ENCODE data around the gene GLE1. TPM values are rescaled to one million over a fixed set of nuclear protein-coding genes. Genes with fewer than 3 reads are reported as not detected.

The GLE1 gene
- total RNA-seq (2014; rRNA removed; shearing (Covaris generic); ENCODE audit: low replicate concordance), result 26.5 and 32.7 TPM in 2 replicates

DNA sequence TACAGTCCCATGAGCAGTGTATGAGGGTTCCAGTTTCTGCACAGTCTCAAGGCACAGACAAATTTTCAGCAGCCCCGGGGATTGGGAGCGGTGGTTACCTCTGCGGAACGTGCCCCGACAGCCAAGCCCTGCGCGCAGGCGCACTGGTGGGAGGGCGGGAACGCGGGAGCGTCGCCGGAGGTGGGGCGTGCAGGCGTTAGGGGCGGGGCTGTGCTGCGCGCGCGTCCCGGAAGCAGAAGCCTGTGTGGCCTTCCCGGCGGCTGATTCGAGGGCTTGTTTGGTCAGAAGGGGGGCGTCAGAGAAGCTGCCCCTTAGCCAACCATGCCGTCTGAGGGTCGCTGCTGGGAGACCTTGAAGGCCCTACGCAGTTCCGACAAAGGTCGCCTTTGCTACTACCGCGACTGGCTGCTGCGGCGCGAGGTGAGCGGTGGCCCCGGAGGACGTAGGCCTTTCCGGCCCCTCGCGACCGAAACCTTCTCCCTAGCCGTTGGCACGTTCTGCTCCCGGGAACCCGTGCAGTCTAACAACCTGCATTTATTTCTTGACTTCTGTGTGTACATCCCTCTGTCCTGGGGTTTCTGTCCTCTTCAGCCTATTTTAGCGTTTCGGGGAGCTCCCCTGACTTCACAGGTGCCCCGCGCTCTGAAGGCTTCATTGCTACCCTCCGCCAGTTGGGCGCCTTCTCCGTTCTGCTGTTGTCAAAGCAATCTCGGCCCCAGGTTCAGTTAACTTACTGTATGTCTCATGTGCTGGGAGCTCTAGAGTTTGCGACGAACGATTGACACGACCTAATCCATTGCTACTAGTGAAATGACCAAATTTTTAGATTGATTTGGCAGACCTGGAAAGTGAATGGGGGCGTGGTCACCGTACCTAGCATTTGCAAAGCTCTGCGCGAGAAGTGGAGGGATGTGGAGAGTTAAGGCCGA, at the start of gene GLE1:
Gene GLE1 (plus strand): TSS at position 235 of the 929 bp plus-strand sequence. CDS start 87 bp downstream, at position 322.
- DNase-seq, result peak; percentile 98
- Histone ChIP-seq H3K9me2 (replicated peaks; ENCODE audit: insufficient read depth, low read length) (no peaks in the 10 kb centered on the region), H3K27me3 (ENCODE audit: low read length) (no peaks in the 10 kb centered on the region), H3K36me3 (ENCODE audit: insufficient read depth, low read length) (peaks cover 16% of the 10 kb centered on the region), H4K20me1 (ENCODE audit: insufficient read depth, low read depth, low read length) (no peaks in the 10 kb centered on the region), H3K27ac (ENCODE audit: low read length) (peak within 1 kb of the TSS; percentile 68), H3K4me2 (ENCODE audit: low read depth, low read length, poor library complexity, severe bottlenecking) (peak within 1 kb of the TSS; percentile 78), H3K9me3 (ENCODE audit: low read length) (no peaks in the 10 kb centered on the region), H3K4me1 (ENCODE audit: low read length) (peaks cover 24% of the 10 kb centered on the region), H3K79me2 (ENCODE audit: low read length) (peaks cover 33% of the 10 kb centered on the region), H3K9ac (ENCODE audit: low read length) (peak within 1 kb of the TSS; percentile 75), H2AFZ (ENCODE audit: low read length) (peak within 1 kb of the TSS; percentile 35), H3K4me3 (ENCODE audit: low read length) (peak within 1 kb of the TSS; percentile 77)

- Histone ChIP-seq H3K9me3 (ENCODE audit: low read length) (no peaks in the 10 kb centered on the region), H3K9me2 (replicated peaks; ENCODE audit: insufficient read depth, low read length) (no peaks in the 10 kb centered on the region), H3K4me2 (ENCODE audit: low read depth, low read length, poor library complexity, severe bottlenecking) (no peak overlapping the region), H3K36me3 (ENCODE audit: insufficient read depth, low read length) (no peaks in the 10 kb centered on the region), H3K27ac (ENCODE audit: low read length) (no peak overlapping the region), H3K4me1 (ENCODE audit: low read length) (peaks cover 13% of the 10 kb centered on the region), H3K4me3 (ENCODE audit: low read length) (no peak overlapping the region), H3K27me3 (ENCODE audit: low read length) (no peaks in the 10 kb centered on the region), H3K9ac (ENCODE audit: low read length) (no peak overlapping the region), H2AFZ (ENCODE audit: low read length) (no peak overlapping the region), H3K79me2 (ENCODE audit: low read length) (peaks cover 28% of the 10 kb centered on the region), H4K20me1 (ENCODE audit: insufficient read depth, low read depth, low read length) (no peaks in the 10 kb centered on the region)
- DNase-seq, result no peak
These were observed 49.5 kb upstream of the GLE1 start for GRCh38 chr9:128454991-128455390.

- peak within 1 kb of the TSS; percentile 98 for H3K9ac ChIP-seq (ENCODE audit: low read length)
- H3K27me3 ChIP-seq (ENCODE audit: low read length), result no peaks in the 10 kb centered on the region
- DNase-seq, result peak; percentile 100
- H3K4me1 ChIP-seq (ENCODE audit: low read length), result peaks cover 13% of the 10 kb centered on the region
- H4K20me1 ChIP-seq (ENCODE audit: insufficient read depth, low read depth, low read length), result no peaks in the 10 kb centered on the region
- peaks cover 9% of the 10 kb centered on the region; the same call in 1 of the 2 replicates for H3K36me3 ChIP-seq (ENCODE audit: insufficient read depth, low read length)
- H3K27ac ChIP-seq (ENCODE audit: low read length), result peak within 1 kb of the TSS; percentile 87
- H3K79me2 ChIP-seq (ENCODE audit: low read length), result peaks cover 28% of the 10 kb centered on the region
- H3K4me2 ChIP-seq (ENCODE audit: low read depth, low read length, poor library complexity, severe bottlenecking), result peak within 1 kb of the TSS; percentile 94
- H3K9me2 ChIP-seq (replicated peaks; ENCODE audit: insufficient read depth, low read length), result no peaks in the 10 kb centered on the region
- no peaks in the 10 kb centered on the region for H3K9me3 ChIP-seq (ENCODE audit: low read length)
- H2AFZ ChIP-seq (ENCODE audit: low read length), result peak within 1 kb of the TSS; percentile 92
- peak within 1 kb of the TSS; percentile 93 for H3K4me3 ChIP-seq (ENCODE audit: low read length)
These were observed 48.5 kb upstream of the GLE1 start, which contains the start of gene ODF2 for GRCh38 chr9:128455849-128456612. ODF2 (plus strand) TSS chr9:128456006; CDS start chr9:128456092, 86 bp downstream.

GRCh38 chr9:128456613-128457061, 47.9 kb upstream of the GLE1 start:
- Histone ChIP-seq H3K27me3 (ENCODE audit: low read length) (no peaks in the 10 kb centered on the region), H3K36me3 (ENCODE audit: insufficient read depth, low read length) (peaks cover 11% of the 10 kb centered on the region; the same call in 1 of the 2 replicates), H3K4me1 (ENCODE audit: low read length) (peaks cover 13% of the 10 kb centered on the region), H3K9me3 (ENCODE audit: low read length) (no peaks in the 10 kb centered on the region), H4K20me1 (ENCODE audit: insufficient read depth, low read depth, low read length) (no peaks in the 10 kb centered on the region), H3K27ac (ENCODE audit: low read length) (peak overlapping the region; percentile 87), H3K79me2 (ENCODE audit: low read length) (peaks cover 28% of the 10 kb centered on the region), H3K9ac (ENCODE audit: low read length) (peak overlapping the region; percentile 98), H3K4me2 (ENCODE audit: low read depth, low read length, poor library complexity, severe bottlenecking) (peak overlapping the region; percentile 94), H3K4me3 (ENCODE audit: low read length) (peak overlapping the region; percentile 93), H2AFZ (ENCODE audit: low read length) (peak overlapping the region; percentile 92), H3K9me2 (replicated peaks; ENCODE audit: insufficient read depth, low read length) (no peaks in the 10 kb centered on the region)
- DNase-seq, result peak; percentile 89

DNA sequence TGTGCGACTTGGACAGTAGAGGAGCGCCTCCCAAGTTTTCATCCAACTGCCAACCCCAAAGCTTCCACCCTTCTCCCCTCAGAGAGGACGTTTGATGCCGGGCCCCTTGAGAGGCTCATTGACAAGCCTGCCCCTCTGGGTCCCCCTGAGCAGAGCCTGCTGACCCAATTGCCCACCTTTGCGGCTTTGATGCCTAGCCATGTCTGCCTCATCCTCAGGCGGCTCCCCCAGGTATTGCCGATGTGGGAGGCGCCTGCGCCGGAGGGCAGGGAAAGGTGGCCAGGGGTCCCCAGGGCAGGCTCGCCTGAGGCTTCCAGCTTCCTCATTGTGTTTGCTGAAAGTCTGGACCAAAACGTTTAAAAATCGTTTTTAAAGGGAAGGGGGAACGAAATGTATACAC, 47.3 kb upstream of the GLE1 start:
- Histone ChIP-seq H3K36me3 (ENCODE audit: insufficient read depth, low read length) (peaks cover 16% of the 10 kb centered on the region; the same call in 1 of the 2 replicates), H3K9me2 (replicated peaks; ENCODE audit: insufficient read depth, low read length) (no peaks in the 10 kb centered on the region), H2AFZ (ENCODE audit: low read length) (peak overlapping the region; percentile 92; the same call in 1 of the 2 replicates), H3K4me3 (ENCODE audit: low read length) (peak overlapping the region; percentile 93), H3K4me1 (ENCODE audit: low read length) (peaks cover 13% of the 10 kb centered on the region), H3K4me2 (ENCODE audit: low read depth, low read length, poor library complexity, severe bottlenecking) (peak overlapping the region; percentile 94), H3K27ac (ENCODE audit: low read length) (peak overlapping the region; percentile 87), H3K79me2 (ENCODE audit: low read length) (peaks cover 28% of the 10 kb centered on the region), H3K9me3 (ENCODE audit: low read length) (no peaks in the 10 kb centered on the region), H3K27me3 (ENCODE audit: low read length) (no peaks in the 10 kb centered on the region), H4K20me1 (ENCODE audit: insufficient read depth, low read depth, low read length) (no peaks in the 10 kb centered on the region), H3K9ac (ENCODE audit: low read length) (peak overlapping the region; percentile 98)
- DNase-seq, result no peak

DNA sequence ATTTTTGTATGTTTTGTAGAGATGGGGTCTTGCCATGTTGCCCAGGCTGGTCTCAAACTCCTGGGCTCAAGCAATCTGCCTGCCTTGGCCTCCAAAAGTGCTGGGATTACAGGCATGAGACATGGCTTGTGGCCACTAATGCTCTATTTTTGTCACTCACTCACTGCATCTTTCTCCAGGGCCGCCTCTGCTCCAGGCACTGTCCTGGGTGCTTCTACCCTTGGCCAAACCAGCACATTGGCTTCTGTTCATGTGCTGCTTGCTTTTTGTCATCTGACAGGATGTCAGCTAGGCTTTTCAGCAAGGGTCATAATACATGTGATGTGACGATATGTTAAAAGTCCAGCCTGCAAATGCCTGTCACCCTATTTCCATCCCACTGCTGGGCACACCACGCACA, 45.5 kb upstream of the GLE1 start:
- peaks cover 27% of the 10 kb centered on the region for H3K36me3 ChIP-seq (ENCODE audit: insufficient read depth, low read length)

GRCh38 chr9:128469070-128469469, 35.4 kb upstream of the GLE1 start:
- Histone ChIP-seq H3K27me3 (ENCODE audit: low read length) (no peaks in the 10 kb centered on the region), H3K9me3 (ENCODE audit: low read length) (no peaks in the 10 kb centered on the region), H3K36me3 (ENCODE audit: insufficient read depth, low read length) (peaks cover 21% of the 10 kb centered on the region), H3K79me2 (ENCODE audit: low read length) (no peaks in the 10 kb centered on the region), H3K4me3 (ENCODE audit: low read length) (no peak overlapping the region), H4K20me1 (ENCODE audit: insufficient read depth, low read depth, low read length) (no peaks in the 10 kb centered on the region), H3K4me2 (ENCODE audit: low read depth, low read length, poor library complexity, severe bottlenecking) (no peak overlapping the region), H3K9me2 (replicated peaks; ENCODE audit: insufficient read depth, low read length) (no peaks in the 10 kb centered on the region), H3K9ac (ENCODE audit: low read length) (no peak overlapping the region), H3K27ac (ENCODE audit: low read length) (no peak overlapping the region), H2AFZ (ENCODE audit: low read length) (no peak overlapping the region), H3K4me1 (ENCODE audit: low read length) (peaks cover 16% of the 10 kb centered on the region)
- DNase-seq, result no peak

More for the DNA sequence above, 45.5 kb upstream of the GLE1 start:
- no peak for DNase-seq
- H3K4me1 ChIP-seq (ENCODE audit: low read length), result peaks cover 13% of the 10 kb centered on the region
- no peak overlapping the region for H3K4me2 ChIP-seq (ENCODE audit: low read depth, low read length, poor library complexity, severe bottlenecking)
- no peak overlapping the region for H3K4me3 ChIP-seq (ENCODE audit: low read length)
- H3K79me2 ChIP-seq (ENCODE audit: low read length), result peaks cover 28% of the 10 kb centered on the region
- H3K9ac ChIP-seq (ENCODE audit: low read length), result no peak overlapping the region
- no peaks in the 10 kb centered on the region for H3K9me3 ChIP-seq (ENCODE audit: low read length)
- no peak overlapping the region for H2AFZ ChIP-seq (ENCODE audit: low read length)
- no peak overlapping the region for H3K27ac ChIP-seq (ENCODE audit: low read length)
- H3K9me2 ChIP-seq (replicated peaks; ENCODE audit: insufficient read depth, low read length), result no peaks in the 10 kb centered on the region
- no peaks in the 10 kb centered on the region for H4K20me1 ChIP-seq (ENCODE audit: insufficient read depth, low read depth, low read length)
- no peaks in the 10 kb centered on the region for H3K27me3 ChIP-seq (ENCODE audit: low read length)

Data from Karpas-422 (cell line).